Keratinocyte (primary cell): ENCODE results near the gene KRT7.

Experiments used
- EZH2 ChIP-seq: IDR thresholded peaks from one replicate; pipeline ENCODE4 v1.6.1; 2012; ENCODE audit warnings: inconsistent platforms, mild to moderate bottlenecking, low read length, moderate library complexity
- TF ChIP-seq, protein P1 (sequence below), 3 experiments: IDR thresholded peaks in 1 of 3; conservative IDR thresholded peaks in 1 of 3; optimal IDR thresholded peaks in 1 of 3; 2 replicates in 2 of 3; 3 replicates in 1 of 3; pipeline versions ENCODE3 to v1.5.1; 2011; ENCODE audit warnings: low read length in 3 of 3, mild to moderate bottlenecking in 3 of 3, moderate library complexity in 2 of 3, control low read depth in 1 of 3, inconsistent platforms in 1 of 3; ENCODE audit not compliant: insufficient read depth in 2 of 3; ENCODE audit errors: extremely low read depth in 1 of 3

- TF ChIP-seq, protein P1, sequence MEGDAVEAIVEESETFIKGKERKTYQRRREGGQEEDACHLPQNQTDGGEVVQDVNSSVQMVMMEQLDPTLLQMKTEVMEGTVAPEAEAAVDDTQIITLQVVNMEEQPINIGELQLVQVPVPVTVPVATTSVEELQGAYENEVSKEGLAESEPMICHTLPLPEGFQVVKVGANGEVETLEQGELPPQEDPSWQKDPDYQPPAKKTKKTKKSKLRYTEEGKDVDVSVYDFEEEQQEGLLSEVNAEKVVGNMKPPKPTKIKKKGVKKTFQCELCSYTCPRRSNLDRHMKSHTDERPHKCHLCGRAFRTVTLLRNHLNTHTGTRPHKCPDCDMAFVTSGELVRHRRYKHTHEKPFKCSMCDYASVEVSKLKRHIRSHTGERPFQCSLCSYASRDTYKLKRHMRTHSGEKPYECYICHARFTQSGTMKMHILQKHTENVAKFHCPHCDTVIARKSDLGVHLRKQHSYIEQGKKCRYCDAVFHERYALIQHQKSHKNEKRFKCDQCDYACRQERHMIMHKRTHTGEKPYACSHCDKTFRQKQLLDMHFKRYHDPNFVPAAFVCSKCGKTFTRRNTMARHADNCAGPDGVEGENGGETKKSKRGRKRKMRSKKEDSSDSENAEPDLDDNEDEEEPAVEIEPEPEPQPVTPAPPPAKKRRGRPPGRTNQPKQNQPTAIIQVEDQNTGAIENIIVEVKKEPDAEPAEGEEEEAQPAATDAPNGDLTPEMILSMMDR (optimal IDR thresholded peaks at IDR 0.05 in 1 of 3, IDR thresholded peaks at IDR 0.05 in 1 of 3, conservative IDR thresholded peaks at IDR 0.05 in 1 of 3; ENCODE audit: extremely low read depth in 1 of 3, insufficient read depth in 2 of 3, low read length in 3 of 3) = no peak
- no peak for TF ChIP-seq EZH2
These were observed 1.3 kb downstream of the KRT7 start for GRCh38 chr12:52234223-52234810.
